Breast epithelium (tissue), 4 donors: ENCODE measurements around the gene KRT2. TPM values are rescaled to one million over a fixed set of nuclear protein-coding genes. Genes with fewer than 3 reads are reported as not detected.

Experiments used
- DNase-seq, 2 donors: peaks; one replicate each; pipeline ENCODE4 v3.0.0-alpha.2; 2019; ENCODE audit warnings: low spot score in 2 of 2
- H3K27ac ChIP-seq, 2 donors: fragments of 200-600 bp; sonication (generic) in 1 of 2; one replicate each; pipeline ENCODE4 v1.5.1; 2016 to 2019; ENCODE audit warnings: mild to moderate bottlenecking in 1 of 2
- H3K27me3 ChIP-seq, 2 donors: fragments of 200-600 bp; sonication (generic) in 1 of 2; one replicate each; pipeline versions ENCODE4 v1.5.1 to v1.6.0; 2017 to 2019; ENCODE audit warnings: control low read depth in 1 of 2, mild to moderate bottlenecking in 1 of 2
- H3K36me3 ChIP-seq: fragments of 200-600 bp; one replicate; pipeline ENCODE4 v1.5.1; 2019
- H3K4me1 ChIP-seq, 2 donors: fragments of 200-600 bp; sonication (generic); one replicate each; pipeline ENCODE4 v1.5.1; 2016 to 2019; ENCODE audit warnings: control low read depth in 1 of 2
- H3K4me3 ChIP-seq, 3 donors: fragments of 200-600 bp; sonication (generic); 1 replicate in 2 of 3; 2 replicates in 1 of 3; pipeline ENCODE4 v1.5.1; 2016 to 2019; ENCODE audit warnings: mild to moderate bottlenecking in 3 of 3, moderate library complexity in 2 of 3
- H3K9me3 ChIP-seq, 2 donors: fragments of 200-600 bp; sonication (generic) in 1 of 2; one replicate each; pipeline ENCODE4 v1.5.1; 2016 to 2019; ENCODE audit warnings: control low read depth in 1 of 2
- CTCF ChIP-seq, 3 donors: fragments of 450-650 bp; IDR thresholded peaks; one replicate each; pipeline ENCODE4 v1.5.1; 2016 to 2017; ENCODE audit warnings: antibody characterized with exemption in 3 of 3, mild to moderate bottlenecking in 3 of 3, moderate library complexity in 3 of 3
- POLR2A ChIP-seq: fragments of 450-650 bp; IDR thresholded peaks from one replicate; pipeline ENCODE4 v1.6.1; 2016; ENCODE audit warnings: antibody characterized with exemption, mild to moderate bottlenecking, moderate library complexity
- POLR2AphosphoS5 ChIP-seq, 3 donors: sonication (generic); formaldehyde crosslinking; IDR thresholded peaks; one replicate each; pipeline ENCODE4 v1.6.1; 2017; ENCODE audit warnings: antibody characterized with exemption in 3 of 3
- intact Hi-C: fragments of 100-400 bp; cut with DNase I; formaldehyde crosslinking; loops from one replicate; pipeline ENCODE4 v1.15.1; 2023; ENCODE audit warnings: low total_unique reads
- total RNA-seq, 3 donors: library from RNA; depleted of rRNA; stranded (reverse); fragments of >200 nt; gene quantifications; one replicate each; pipeline ENCODE4 v1.1.0, GENCODE V29; 2016

KRT2 gene
- total RNA-seq, 3 donors from 2014 or later = not detected

- Histone ChIP-seq H3K27ac (no peak overlapping the region), H3K4me3 (no peak overlapping the region), H3K27me3 (peaks cover 0 to 9% of the 10 kb centered on the region in 2 donors), H3K9me3 (no peaks in the 10 kb centered on the region), H3K4me1 (no peaks in the 10 kb centered on the region), H3K36me3 (no peaks in the 10 kb centered on the region)
- no peak for TF ChIP-seq CTCF (IDR thresholded peaks at IDR 0.05)
- peak in 1 of 2 donors; percentile 10 for DNase-seq
- intact Hi-C loops = no loop called here
Observed at GRCh38 chr12:52689936-52690335, 37.9 kb upstream of the KRT2 start.

DNA sequence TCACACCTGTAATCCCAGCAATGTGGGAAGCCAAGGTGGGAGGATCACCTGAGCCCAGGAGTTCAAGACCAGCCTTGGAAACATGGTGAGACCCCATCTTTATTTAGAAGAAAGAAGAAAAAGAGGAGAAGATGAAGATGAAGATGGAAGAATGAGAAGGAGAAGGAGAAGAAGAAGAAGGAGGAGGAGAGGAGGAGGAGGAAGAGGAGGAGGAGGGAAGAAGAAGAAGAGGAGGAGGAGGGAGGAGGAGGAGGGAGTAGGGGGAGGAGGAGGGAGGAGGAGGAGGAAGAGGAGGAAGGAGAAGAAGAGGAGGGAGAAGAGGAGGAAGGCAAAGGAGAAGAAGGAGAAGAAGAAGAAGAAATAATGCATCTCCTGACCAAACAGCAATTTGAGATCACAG is 37.2 kb upstream of the KRT2 start:
- H3K27me3 ChIP-seq = peaks cover 0 to 9% of the 10 kb centered on the region in 2 donors
- no peaks in the 10 kb centered on the region for H3K4me1 ChIP-seq
- TF ChIP-seq POLR2AphosphoS5 (IDR thresholded peaks at IDR 0.05) (no peak), CTCF (IDR thresholded peaks at IDR 0.05) (no peak), POLR2A (no peak)
- no peak overlapping the region for H3K27ac ChIP-seq
- peak in 1 of 2 donors; percentile 2 for DNase-seq
- no peaks in the 10 kb centered on the region for H3K9me3 ChIP-seq
- H3K36me3 ChIP-seq = no peaks in the 10 kb centered on the region
- intact Hi-C loops = no loop called here
- no peak overlapping the region for H3K4me3 ChIP-seq

DNA sequence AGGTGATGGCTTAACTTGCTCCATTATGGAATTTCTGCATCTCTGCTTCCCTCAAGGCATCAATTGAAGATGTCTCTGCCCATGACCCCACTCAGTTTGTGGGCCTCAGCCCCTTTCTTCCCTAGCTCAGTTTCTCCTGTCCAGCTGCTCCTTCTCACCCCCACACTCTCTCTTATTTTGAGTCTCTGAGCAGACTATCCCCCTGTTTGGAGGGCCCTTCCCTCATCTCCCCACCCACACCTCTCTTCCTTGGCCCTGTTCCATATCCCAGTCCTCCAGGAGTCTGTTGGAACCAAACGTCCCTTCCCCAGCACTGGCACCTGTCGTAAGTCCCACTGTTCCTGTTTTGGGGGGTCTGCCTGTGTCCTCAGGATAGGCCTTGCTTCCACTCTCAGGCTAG is 36.5 kb upstream of the KRT2 start:
- H3K27me3 ChIP-seq = peaks cover 0 to 9% of the 10 kb centered on the region in 2 donors
- no peaks in the 10 kb centered on the region for H3K4me1 ChIP-seq
- H3K9me3 ChIP-seq = no peaks in the 10 kb centered on the region
- peak in 1 of 2 donors; percentile 17 for DNase-seq
- intact Hi-C loops = no loop called here
- H3K4me3 ChIP-seq = no peak overlapping the region
- no peaks in the 10 kb centered on the region for H3K36me3 ChIP-seq
- no peak for TF ChIP-seq POLR2A
- no peak for TF ChIP-seq POLR2AphosphoS5 (IDR thresholded peaks at IDR 0.05)
- TF ChIP-seq CTCF (IDR thresholded peaks at IDR 0.05) = no peak
- H3K27ac ChIP-seq = no peak overlapping the region

- Histone ChIP-seq H3K27ac (no peak overlapping the region), H3K9me3 (no peaks in the 10 kb centered on the region), H3K36me3 (no peaks in the 10 kb centered on the region), H3K4me3 (no peak overlapping the region), H3K27me3 (peaks cover 0 to 9% of the 10 kb centered on the region in 2 donors), H3K4me1 (no peaks in the 10 kb centered on the region)
- no peak for TF ChIP-seq POLR2AphosphoS5 (IDR thresholded peaks at IDR 0.05)
- no peak for TF ChIP-seq POLR2A
- no peak for TF ChIP-seq CTCF (IDR thresholded peaks at IDR 0.05)
- intact Hi-C loops = loop anchor here (1.0 kb wide), 1 partner anchor 25 kb away; no protein-coding TSS in a partner anchor
- peak; percentile 24 to 33 for DNase-seq
Observed at GRCh38 chr12:52687497-52688385, 35.7 kb upstream of the KRT2 start.

GRCh38 chr12:52686756-52687487 is 34.9 kb upstream of the KRT2 start:
- TF ChIP-seq CTCF (IDR thresholded peaks at IDR 0.05) (no peak), POLR2A (no peak), POLR2AphosphoS5 (IDR thresholded peaks at IDR 0.05) (no peak)
- H3K27ac ChIP-seq = no peak overlapping the region
- H3K4me1 ChIP-seq = no peaks in the 10 kb centered on the region
- intact Hi-C loops = loop anchor here (1.0 kb wide), 1 partner anchor 25 kb away; no protein-coding TSS in a partner anchor
- DNase-seq = peak in 1 of 2 donors; percentile 7
- peaks cover 0 to 9% of the 10 kb centered on the region in 2 donors for H3K27me3 ChIP-seq
- H3K36me3 ChIP-seq = no peaks in the 10 kb centered on the region
- no peak overlapping the region for H3K4me3 ChIP-seq
- H3K9me3 ChIP-seq = no peaks in the 10 kb centered on the region
